ENCODE data around the gene EFCAB7. TPM values are rescaled to one million over a fixed set of nuclear protein-coding genes. Genes with fewer than 3 reads are reported as not detected.

Gene EFCAB7
- total RNA-seq, 2 experiments from 2014 or later, result 9.6 to 9.7 TPM

DNA sequence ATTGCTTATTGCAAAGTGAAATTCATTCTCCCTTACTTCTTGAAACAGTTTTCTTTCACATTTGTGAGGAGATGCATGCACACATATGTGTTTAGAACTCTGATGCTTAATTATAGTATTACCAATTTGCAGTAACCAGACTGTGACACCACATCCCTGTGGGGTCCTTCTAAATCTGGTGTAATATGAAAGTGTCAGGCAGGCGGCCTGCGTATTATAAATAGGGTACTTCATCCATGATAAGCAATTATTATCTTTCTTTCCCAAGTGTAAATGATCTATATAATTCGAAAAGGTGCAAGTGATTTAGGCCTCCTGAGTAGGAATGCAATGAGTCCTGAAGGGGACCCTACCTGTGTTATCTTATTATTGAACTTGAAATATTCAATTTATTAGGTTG lies 876 bp downstream of the EFCAB7 start:
- DNase-seq, result peak; percentile 6
- H3K9me3 Mint-ChIP-seq, result no peaks in the 10 kb centered on the region
- no peaks in the 10 kb centered on the region for H3K27me3 Mint-ChIP-seq
- ChIA-PET POLR2A (no interaction called here), CTCF (interaction anchor here (1.0 kb wide), 1 partner anchor 148 kb away, joined by 3 read pairs; no protein-coding TSS in a partner anchor)
- H3K36me3 Mint-ChIP-seq (ENCODE audit: low read depth), result peaks cover 3% of the 10 kb centered on the region
- peak overlapping the region; percentile 87 for H3K4me3 Mint-ChIP-seq
- H3K27ac Mint-ChIP-seq, result peak overlapping the region; percentile 95
- peaks cover 36% of the 10 kb centered on the region for H3K4me1 Mint-ChIP-seq

DNA sequence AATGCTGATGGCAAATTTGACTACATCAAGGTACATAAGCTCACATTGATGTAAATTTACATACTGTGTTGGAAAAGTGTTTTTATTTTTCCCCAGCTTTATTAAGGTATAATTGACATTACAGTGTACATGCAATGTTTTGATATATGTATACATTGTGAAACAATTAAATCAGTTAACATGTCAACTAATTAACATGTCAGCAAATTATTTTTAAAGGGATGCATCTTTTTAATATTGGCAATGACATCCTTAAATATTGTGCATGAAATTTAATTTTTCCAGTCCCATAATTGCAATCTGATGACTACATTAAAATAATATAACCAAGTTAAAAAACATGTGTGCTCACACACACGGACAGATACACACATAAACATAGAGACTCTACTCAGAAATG lies 9.4 kb downstream of the EFCAB7 start:
- H3K4me1 Mint-ChIP-seq, result no peaks in the 10 kb centered on the region
- peaks cover 6% of the 10 kb centered on the region for H3K36me3 Mint-ChIP-seq (ENCODE audit: low read depth)
- no peaks in the 10 kb centered on the region for H3K27me3 Mint-ChIP-seq
- no peaks in the 10 kb centered on the region for H3K9me3 Mint-ChIP-seq
- POLR2A ChIA-PET, result no interaction called here
- CTCF ChIA-PET, result no interaction called here
- no peak overlapping the region for H3K27ac Mint-ChIP-seq
- no peak for DNase-seq
- H3K4me3 Mint-ChIP-seq, result no peak overlapping the region

DNA sequence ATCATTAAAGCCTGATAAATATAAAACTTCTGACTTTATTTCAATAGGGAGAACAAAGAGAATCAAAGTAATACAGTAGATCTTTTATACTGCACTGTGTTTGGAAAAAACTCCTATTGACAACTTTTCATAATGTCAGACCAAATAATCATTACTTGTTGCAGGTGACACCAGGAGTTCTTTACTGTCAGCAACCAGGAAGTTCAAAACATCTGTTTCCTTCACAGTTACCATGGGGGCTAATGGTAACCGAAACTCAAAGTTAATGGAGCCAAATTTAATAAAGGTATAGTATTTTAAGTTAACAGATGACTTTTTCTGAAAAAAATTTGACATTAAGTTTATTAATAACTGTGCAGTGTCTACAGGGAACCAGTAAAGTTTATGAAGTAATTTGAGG lies 10.6 kb downstream of the EFCAB7 start:
- Mint-ChIP-seq H3K4me3 (no peak overlapping the region), H3K36me3 (ENCODE audit: low read depth) (peaks cover 3% of the 10 kb centered on the region), H3K27me3 (no peaks in the 10 kb centered on the region), H3K27ac (no peak overlapping the region), H3K9me3 (no peaks in the 10 kb centered on the region), H3K4me1 (no peaks in the 10 kb centered on the region)
- CTCF ChIA-PET, result no interaction called here
- no peak for DNase-seq
- POLR2A ChIA-PET, result no interaction called here

DNA sequence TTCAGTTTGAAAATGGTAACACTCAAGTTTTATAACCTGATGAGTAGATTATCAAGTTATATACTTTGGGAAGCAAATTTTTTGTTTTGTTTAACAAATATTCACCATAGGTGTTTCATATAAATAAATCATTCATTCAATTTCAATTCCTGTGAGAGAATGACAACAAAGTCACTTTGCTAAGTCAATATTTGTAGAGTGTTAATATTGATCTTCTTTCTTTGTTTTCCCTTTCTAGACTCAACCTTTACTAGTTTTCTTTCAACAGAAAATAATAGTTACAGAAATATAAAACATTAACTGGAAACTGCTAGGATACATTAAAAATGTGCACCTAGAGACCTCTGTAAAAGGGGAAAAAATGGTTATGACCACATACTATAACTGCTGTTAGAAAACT lies 11.1 kb downstream of the EFCAB7 start:
- H3K4me1 Mint-ChIP-seq, result no peaks in the 10 kb centered on the region
- ChIA-PET CTCF (no interaction called here), POLR2A (no interaction called here)
- no peak overlapping the region for H3K4me3 Mint-ChIP-seq
- no peak for DNase-seq
- H3K27me3 Mint-ChIP-seq, result no peaks in the 10 kb centered on the region
- H3K27ac Mint-ChIP-seq, result no peak overlapping the region
- H3K9me3 Mint-ChIP-seq, result no peaks in the 10 kb centered on the region
- H3K36me3 Mint-ChIP-seq (ENCODE audit: low read depth), result peaks cover 3% of the 10 kb centered on the region

DNA sequence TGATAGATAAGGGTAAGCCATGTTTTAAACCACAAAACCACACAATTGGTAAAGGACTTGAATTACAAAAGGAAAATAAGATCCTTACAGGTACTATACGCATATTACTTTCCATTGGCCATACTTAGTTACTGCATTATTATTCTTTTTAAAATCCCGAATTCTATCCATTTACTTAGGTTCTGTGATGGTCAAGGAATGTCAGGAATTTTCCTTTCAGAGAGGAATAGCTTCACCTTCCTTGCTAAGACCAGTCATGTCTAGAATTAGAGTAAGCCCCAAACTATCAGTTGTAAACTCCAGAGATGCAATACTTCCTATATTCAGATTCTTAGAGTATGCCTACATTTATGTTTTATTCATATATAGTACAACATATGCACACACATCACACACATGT lies 13.7 kb downstream of the EFCAB7 start:
- Mint-ChIP-seq H3K36me3 (ENCODE audit: low read depth) (peaks cover 3% of the 10 kb centered on the region), H3K4me1 (no peaks in the 10 kb centered on the region)
- CTCF ChIA-PET, result no interaction called here

DNA sequence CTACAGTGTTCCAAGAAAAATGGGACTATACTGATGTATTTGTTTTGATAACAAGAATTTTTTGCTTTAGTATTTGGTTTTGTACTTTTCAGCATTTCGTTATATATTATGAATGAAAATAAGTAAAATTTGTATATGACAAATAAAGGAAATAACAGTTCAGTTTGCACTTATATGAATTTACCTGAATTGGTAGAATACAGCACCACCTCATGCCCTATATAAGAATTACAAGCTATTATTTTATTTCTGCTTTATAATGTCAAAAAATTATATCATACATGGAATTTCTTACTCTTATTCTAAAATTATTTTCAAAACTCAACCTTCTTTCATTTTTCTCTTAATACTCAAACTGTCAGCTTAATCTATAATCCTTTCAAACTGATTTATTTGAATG lies 14.6 kb downstream of the EFCAB7 start:
- POLR2A ChIA-PET, result no interaction called here

More for the DNA sequence above, 13.7 kb downstream of the EFCAB7 start:
- Mint-ChIP-seq H3K9me3 (no peaks in the 10 kb centered on the region), H3K27me3 (no peaks in the 10 kb centered on the region), H3K27ac (no peak overlapping the region), H3K4me3 (no peak overlapping the region)
- DNase-seq, result no peak
- POLR2A ChIA-PET, result no interaction called here

DNA sequence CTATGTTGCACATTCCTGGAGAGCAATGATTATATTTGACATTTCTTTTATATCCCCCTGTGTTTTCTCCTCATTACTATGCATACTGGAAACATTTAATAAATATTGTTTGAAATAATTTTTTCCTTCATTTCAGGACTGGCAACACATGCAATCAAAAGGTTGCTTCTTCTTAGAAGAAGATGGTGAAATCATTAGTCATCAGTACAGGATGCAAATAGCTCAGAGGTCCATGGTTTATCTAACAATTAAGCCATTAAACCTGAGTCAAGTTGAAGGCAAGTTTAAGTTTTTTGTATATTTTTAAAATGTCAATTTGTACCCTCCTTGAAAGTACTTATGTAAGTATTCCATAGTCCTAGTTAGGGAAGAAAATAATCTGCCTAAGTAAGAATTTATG lies 22.5 kb downstream of the EFCAB7 start:
- H3K4me1 Mint-ChIP-seq, result no peaks in the 10 kb centered on the region
- H3K4me3 Mint-ChIP-seq, result no peak overlapping the region
- ChIA-PET CTCF (no interaction called here), POLR2A (no interaction called here)
- H3K9me3 Mint-ChIP-seq, result no peaks in the 10 kb centered on the region
- DNase-seq, result no peak
- H3K27me3 Mint-ChIP-seq, result no peaks in the 10 kb centered on the region
- no peak overlapping the region for H3K27ac Mint-ChIP-seq
- H3K36me3 Mint-ChIP-seq (ENCODE audit: low read depth), result peaks cover 5% of the 10 kb centered on the region

More for the DNA sequence above, 14.6 kb downstream of the EFCAB7 start:
- DNase-seq, result no peak
- H3K27me3 Mint-ChIP-seq, result no peaks in the 10 kb centered on the region
- no peaks in the 10 kb centered on the region for H3K4me1 Mint-ChIP-seq
- H3K9me3 Mint-ChIP-seq, result no peaks in the 10 kb centered on the region
- no peak overlapping the region for H3K27ac Mint-ChIP-seq
- peaks cover 3% of the 10 kb centered on the region for H3K36me3 Mint-ChIP-seq (ENCODE audit: low read depth)
- CTCF ChIA-PET, result interaction anchor here (0.7 kb wide), 1 partner anchor 1290 kb away, joined by 3 read pairs; no protein-coding TSS in a partner anchor
- H3K4me3 Mint-ChIP-seq, result no peak overlapping the region

DNA sequence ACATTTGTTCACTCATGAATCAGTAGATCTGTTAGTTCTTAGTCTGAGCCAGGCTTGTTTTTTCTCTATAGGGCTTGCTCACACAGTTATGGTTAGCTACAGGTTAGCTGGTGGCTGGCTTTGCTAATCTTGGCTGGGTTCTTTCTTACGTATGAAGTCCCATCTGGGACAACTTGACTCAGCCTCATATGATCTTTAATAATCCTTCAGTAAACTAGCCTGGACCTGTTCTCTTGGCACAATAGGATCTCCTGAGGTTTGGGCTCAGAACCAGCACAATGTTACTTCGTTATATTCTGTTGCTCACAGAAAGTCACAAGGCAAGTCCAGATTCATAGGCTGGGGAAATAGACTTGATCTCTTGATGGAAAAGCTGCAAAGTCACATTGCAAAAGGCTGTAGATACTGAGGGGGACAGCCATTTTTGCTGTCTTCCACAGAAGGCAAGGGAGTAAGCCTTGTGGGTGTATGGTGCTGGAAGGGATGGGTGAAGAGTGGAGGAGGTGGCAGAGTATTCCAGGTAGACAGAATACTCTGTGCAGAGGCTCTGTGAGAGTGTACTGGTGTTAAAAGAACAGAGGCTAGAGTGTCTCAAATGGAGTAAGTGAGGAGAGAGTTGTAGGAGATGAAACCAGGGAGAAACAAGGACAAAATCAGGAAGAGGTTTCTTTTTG lies 24.4 kb downstream of the EFCAB7 start:
- DNase-seq, result no peak
- Mint-ChIP-seq H3K9me3 (no peaks in the 10 kb centered on the region), H3K4me3 (no peak overlapping the region), H3K27me3 (no peaks in the 10 kb centered on the region), H3K36me3 (ENCODE audit: low read depth) (peaks cover 5% of the 10 kb centered on the region), H3K27ac (no peak overlapping the region), H3K4me1 (no peaks in the 10 kb centered on the region)
- ChIA-PET CTCF (no interaction called here), POLR2A (no interaction called here)

DNA sequence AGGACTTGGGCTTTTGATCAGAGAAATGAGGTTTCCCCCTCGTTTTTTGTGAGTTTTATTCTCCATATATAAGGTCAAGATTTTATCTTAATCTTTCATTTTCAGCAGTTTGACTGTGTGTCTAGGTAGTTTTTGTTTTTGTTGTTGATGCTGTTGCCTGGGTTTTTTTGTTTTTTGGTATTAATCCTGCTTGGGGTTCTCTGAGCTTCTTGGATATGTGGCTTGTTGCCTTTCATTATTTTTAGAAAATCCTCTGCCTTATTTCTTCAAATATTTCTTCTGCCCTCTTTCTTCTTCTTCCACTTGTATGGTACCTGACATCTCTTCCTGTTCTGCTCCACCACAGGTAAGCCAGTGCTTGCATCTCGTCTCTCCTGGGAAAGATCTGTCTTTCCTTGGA lies 25.0 kb downstream of the EFCAB7 start:
- Mint-ChIP-seq H3K4me3 (no peak overlapping the region), H3K9me3 (no peaks in the 10 kb centered on the region), H3K4me1 (no peaks in the 10 kb centered on the region), H3K27ac (no peak overlapping the region), H3K27me3 (no peaks in the 10 kb centered on the region), H3K36me3 (ENCODE audit: low read depth) (peaks cover 5% of the 10 kb centered on the region)
- no peak for DNase-seq
- ChIA-PET POLR2A (no interaction called here), CTCF (interaction anchor here (0.8 kb wide), 1 partner anchor 9 kb away, joined by 3 read pairs; no protein-coding TSS in a partner anchor)

DNA sequence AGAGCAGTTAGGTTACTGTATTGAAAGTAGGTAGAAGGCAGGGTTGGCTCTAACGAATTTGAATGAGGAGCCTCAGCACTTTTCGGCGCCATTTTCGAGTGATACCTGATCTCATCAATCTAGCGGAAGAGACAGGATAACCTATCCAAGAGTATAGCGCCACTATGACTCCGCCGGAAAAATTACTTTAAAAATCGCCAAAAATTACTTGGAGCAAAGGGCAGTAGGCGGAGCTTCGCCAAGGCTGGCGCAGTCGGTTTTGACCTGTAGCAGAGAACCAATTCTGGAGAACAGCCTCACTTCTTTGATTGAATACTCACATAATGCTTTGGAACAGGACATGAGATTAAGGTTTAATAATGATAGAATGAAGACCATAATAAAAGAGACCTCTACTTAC lies 25.6 kb downstream of the EFCAB7 start:
- Mint-ChIP-seq H3K4me1 (no peaks in the 10 kb centered on the region), H3K4me3 (no peak overlapping the region), H3K9me3 (no peaks in the 10 kb centered on the region), H3K27ac (no peak overlapping the region), H3K27me3 (no peaks in the 10 kb centered on the region), H3K36me3 (ENCODE audit: low read depth) (peaks cover 5% of the 10 kb centered on the region)
- ChIA-PET CTCF (interaction anchor here (0.8 kb wide), 1 partner anchor 10 kb away, joined by 3 read pairs; no protein-coding TSS in a partner anchor), POLR2A (no interaction called here)
- DNase-seq, result no peak

DNA sequence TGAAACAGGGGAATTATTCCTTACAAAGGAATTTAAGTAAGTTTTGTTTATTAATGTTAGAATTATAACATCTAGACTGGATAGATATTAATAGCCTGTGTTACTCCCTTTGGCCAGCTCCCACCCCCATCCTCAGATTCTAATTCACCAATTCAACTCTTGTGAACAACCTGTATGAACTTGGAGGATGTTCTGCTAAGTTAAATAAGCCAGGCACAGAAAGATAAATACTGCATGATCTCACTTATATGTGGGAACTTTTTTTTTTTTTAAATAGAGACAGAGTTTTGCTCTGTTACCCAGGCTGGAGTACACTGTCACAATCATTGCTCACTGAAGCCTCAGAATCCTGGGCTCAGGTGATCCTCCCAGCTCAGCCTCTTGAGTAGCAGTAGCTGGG lies 32.2 kb downstream of the EFCAB7 start:
- Mint-ChIP-seq H3K9me3 (no peaks in the 10 kb centered on the region), H3K36me3 (ENCODE audit: low read depth) (peaks cover 2% of the 10 kb centered on the region), H3K27ac (no peak overlapping the region), H3K27me3 (no peaks in the 10 kb centered on the region), H3K4me3 (no peak overlapping the region), H3K4me1 (peaks cover 2% of the 10 kb centered on the region)
- DNase-seq, result no peak
- CTCF ChIA-PET, result no interaction called here
- POLR2A ChIA-PET, result no interaction called here

DNA sequence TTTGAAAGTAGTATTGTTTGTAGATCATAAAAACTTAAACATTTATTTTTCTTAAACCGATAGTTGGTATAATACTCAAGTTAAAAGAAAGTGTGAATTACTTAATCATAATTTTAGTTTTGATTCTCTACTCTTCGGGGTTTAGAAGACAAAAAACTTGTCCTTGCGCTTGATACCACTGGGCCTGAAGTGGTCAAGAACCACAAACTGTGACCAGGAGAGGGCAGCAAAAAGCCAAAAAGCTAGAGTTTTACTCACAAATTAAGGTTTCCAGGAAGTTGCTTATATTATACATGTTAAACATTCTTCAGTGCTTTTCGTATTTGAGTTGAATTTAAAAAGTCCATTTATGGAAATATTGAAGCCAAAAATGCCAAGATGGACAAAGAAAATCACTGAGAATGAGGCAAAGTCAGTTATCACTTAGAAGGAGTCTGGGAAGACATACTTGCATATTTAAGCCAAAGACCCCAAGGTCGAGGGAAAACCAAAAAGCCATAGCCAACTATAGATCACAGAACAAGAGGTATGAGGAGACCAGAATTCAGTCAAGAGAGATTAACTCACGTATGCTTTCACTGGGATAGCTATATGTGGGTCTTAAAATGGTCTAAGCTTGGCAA lies 34.2 kb downstream of the EFCAB7 start:
- H3K36me3 Mint-ChIP-seq (ENCODE audit: low read depth), result peaks cover 2% of the 10 kb centered on the region
- ChIA-PET CTCF (interaction anchor here (0.7 to 1.2 kb wide), 3 partner anchors 27 to 189 kb away, joined by 3 to 8 read pairs (median 3); no protein-coding TSS in a partner anchor), POLR2A (no interaction called here)
- no peak overlapping the region for H3K4me3 Mint-ChIP-seq
- H3K27me3 Mint-ChIP-seq, result no peaks in the 10 kb centered on the region
- peak; percentile 35 for DNase-seq
- H3K27ac Mint-ChIP-seq, result no peak overlapping the region
- no peaks in the 10 kb centered on the region for H3K9me3 Mint-ChIP-seq
- peaks cover 2% of the 10 kb centered on the region for H3K4me1 Mint-ChIP-seq

DNA sequence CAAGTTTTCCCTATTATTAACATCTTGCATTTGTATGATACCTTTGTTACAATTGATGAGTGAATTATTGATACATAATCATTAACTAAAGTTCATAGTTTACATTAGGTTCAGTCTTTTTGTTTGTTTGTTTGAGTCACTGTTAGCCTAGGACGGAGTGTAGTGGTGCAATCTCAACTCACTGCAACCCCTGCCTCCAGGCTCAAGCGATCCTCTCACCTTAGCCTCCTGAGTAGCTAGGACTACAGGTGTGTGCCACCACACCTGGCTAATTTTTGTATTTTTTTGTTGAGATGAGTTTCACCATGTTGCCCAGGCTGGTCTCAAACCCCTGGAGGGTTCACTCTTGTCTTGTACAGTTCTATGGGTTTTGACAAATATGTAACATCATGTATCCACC lies 36.0 kb downstream of the EFCAB7 start:
- no peak for DNase-seq
- H3K4me3 Mint-ChIP-seq, result no peak overlapping the region
- POLR2A ChIA-PET, result interaction anchor here (0.6 kb wide), 1 partner anchor 31 kb away, joined by 9 read pairs; no protein-coding TSS in a partner anchor
- peaks cover 3% of the 10 kb centered on the region for H3K36me3 Mint-ChIP-seq (ENCODE audit: low read depth)
- peaks cover 2% of the 10 kb centered on the region for H3K4me1 Mint-ChIP-seq
- CTCF ChIA-PET, result no interaction called here
- no peaks in the 10 kb centered on the region for H3K9me3 Mint-ChIP-seq
- H3K27me3 Mint-ChIP-seq, result no peaks in the 10 kb centered on the region
- no peak overlapping the region for H3K27ac Mint-ChIP-seq

DNA sequence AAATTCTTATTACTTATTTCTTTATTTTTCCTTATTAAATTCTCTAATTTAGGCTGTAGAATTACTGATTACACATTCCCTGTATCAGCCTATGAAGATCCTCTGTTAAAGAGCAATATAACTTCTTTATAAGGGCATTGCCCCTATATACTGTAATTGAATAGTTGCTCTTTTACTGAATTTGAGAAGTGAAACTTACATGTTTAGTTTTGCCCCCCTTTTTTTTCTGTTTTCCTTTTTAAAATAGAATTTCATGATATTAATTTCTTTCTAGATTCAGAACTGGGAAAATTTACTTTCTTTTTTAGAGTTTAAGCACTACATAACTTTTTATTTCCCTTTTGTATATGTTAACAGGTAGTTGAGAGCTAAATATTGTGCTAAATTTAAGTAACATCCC lies 40.4 kb downstream of the EFCAB7 start:
- Mint-ChIP-seq H3K4me1 (no peaks in the 10 kb centered on the region), H3K27me3 (no peaks in the 10 kb centered on the region), H3K36me3 (ENCODE audit: low read depth) (peaks cover 8% of the 10 kb centered on the region), H3K9me3 (no peaks in the 10 kb centered on the region), H3K27ac (no peak overlapping the region), H3K4me3 (no peak overlapping the region)
- ChIA-PET CTCF (no interaction called here), POLR2A (no interaction called here)
- no peak for DNase-seq
